ENCODE results near the gene RAB3A. TPM values are rescaled to one million over a fixed set of nuclear protein-coding genes. Genes with fewer than 3 reads are reported as not detected.

Gene RAB3A
- total RNA-seq, 1 experiment from 2014 or later = 6.1 TPM

DNA sequence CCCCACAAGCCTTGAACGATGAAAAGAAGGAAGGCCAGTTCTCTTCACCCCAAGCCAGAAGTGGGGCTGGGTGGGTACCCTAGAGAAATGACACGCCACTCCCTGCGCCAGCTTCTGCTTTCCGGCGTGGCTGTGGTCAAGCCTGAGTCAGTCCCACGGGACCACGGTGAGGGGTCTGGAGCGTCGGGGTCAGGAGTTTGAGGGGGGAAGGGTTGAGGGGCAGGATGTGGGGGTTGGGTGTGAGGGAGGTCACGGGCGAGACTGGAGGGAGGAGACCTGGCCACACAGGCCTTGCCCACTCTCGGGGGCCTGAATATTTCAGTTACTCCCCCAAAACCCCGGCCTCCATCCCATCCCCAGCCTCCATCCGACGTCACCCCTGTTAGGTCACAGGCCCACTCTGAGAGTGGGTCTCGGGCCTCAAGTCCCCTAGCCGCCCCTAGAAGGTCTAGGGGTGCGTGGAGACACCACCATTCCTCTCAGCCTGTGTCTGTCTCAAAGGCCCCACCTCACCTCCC, 30.7 kb downstream of the RAB3A start:
- peak; percentile 78 for DNase-seq
- H3K4me3 ChIP-seq (ENCODE audit: insufficient read depth, low read depth, low read length) = peak overlapping the region; percentile 8; the same call in 1 of the 2 replicates

DNA sequence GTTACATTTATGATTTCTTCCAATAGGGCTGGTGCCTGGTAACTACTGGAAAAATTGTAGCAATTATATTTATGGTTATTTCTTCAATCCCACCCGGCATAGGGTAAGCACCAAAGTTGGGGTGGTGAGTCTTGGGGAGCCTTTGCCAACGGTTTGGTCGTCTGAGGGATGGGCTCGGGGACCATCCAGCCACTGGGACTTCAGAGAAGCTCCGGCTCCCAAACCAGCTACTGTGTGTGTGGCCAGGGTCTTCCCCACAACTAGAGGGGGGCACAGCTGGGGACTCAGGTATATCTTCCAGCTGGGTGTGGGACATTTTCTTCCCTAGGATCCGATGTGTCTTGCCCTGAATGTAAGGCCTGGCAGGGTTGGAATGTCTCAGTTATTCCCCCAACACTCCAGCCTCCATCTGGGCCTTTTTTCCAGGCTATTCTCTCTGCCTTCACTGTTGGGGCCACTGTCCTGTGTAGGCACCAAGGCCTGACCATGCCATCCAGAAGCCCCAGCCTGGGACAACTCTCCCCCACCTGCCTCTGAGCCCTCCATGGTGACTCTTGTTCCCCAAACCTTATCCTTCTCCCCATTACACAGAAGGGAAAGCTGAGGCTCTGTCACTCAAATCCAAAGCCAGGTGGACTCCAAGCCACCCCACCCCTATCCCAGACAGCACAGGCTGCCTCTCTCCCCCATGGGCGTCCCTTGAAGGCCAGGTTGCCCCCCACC, 31.4 kb downstream of the RAB3A start:
- DNase-seq = peak; percentile 39
- Histone ChIP-seq H3K4me3 (ENCODE audit: insufficient read depth, low read depth, low read length) (no peak overlapping the region), H3K36me3 (replicated peaks; ENCODE audit: control insufficient read depth, insufficient read depth, low read length) (peaks cover 1% of the 10 kb centered on the region), H3K27me3 (ENCODE audit: control insufficient read depth, insufficient read depth, low read length) (peaks cover 16% of the 10 kb centered on the region)

More for the DNA sequence above, 30.7 kb downstream of the RAB3A start:
- peaks cover 1% of the 10 kb centered on the region for H3K36me3 ChIP-seq (replicated peaks; ENCODE audit: control insufficient read depth, insufficient read depth, low read length)
- peaks cover 16% of the 10 kb centered on the region for H3K27me3 ChIP-seq (ENCODE audit: control insufficient read depth, insufficient read depth, low read length)

DNA sequence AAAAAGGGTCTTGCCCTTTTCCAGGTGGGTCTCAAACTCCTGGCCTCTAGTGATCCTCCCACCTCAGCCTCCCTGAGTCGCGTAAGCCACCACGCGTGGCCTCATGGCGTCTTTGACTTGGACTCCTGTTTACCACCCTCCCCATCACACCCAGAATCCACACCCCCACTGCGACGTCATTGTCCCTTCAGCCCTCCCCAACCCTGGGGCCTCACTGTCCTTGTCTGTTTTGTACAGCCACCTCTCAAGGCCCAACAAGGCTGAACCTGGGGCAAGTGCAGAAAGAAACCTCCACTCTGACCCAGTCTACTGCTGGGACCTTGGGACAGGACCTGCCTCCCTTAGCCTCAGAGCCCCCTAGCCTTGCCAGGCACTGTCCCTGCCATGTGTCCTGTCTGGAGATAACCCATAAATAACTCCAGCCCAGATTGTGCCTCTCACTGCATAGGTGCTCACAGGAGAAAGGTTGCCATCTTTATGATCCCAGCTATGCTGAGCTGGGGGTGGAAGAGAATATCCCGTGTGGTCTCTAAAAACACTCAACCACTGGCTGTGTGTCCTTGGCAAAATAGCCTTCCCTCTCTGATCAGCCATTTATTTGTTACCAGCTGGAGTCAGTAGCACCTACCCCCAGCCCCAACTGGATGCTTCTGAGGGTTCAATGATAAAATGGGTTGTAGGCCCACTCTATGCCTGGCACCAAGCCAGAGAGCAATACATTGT, 32.1 kb downstream of the RAB3A start:
- DNase-seq = peak; percentile 24
- Histone ChIP-seq H3K27me3 (ENCODE audit: control insufficient read depth, insufficient read depth, low read length) (peaks cover 16% of the 10 kb centered on the region), H3K4me3 (ENCODE audit: insufficient read depth, low read depth, low read length) (no peak overlapping the region), H3K36me3 (replicated peaks; ENCODE audit: control insufficient read depth, insufficient read depth, low read length) (peaks cover 1% of the 10 kb centered on the region)

DNA sequence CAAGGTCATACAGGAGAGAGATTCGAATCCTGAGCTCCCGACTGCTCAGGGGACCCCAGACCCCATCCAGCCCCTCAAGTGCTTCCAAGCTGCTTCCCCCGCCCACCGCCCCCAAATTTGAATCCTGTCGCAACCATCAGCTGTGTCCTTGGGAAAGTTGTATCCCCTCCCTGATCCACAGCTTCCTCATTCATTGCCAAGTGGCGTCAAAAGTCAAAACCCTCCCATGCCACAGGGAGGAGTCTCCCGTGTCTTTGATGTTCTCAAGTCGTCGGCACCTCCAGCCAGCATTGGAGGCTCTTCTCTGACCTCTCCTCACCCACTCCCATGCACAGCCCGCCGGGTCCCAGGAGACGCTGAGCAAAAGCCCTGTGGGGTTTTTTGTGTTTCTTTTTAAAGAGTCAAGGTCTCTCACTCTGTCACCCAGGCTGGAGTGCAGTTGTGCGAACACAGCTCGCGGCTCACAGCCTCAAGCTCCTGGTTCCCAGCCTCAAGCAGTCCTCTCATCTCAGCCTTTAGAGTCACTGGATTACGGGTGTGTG, 33.1 kb downstream of the RAB3A start:
- Histone ChIP-seq H3K27me3 (ENCODE audit: control insufficient read depth, insufficient read depth, low read length) (peaks cover 16% of the 10 kb centered on the region), H3K36me3 (replicated peaks; ENCODE audit: control insufficient read depth, insufficient read depth, low read length) (peaks cover 6% of the 10 kb centered on the region), H3K4me3 (ENCODE audit: insufficient read depth, low read depth, low read length) (no peak overlapping the region)
- peak; percentile 49 for DNase-seq

DNA sequence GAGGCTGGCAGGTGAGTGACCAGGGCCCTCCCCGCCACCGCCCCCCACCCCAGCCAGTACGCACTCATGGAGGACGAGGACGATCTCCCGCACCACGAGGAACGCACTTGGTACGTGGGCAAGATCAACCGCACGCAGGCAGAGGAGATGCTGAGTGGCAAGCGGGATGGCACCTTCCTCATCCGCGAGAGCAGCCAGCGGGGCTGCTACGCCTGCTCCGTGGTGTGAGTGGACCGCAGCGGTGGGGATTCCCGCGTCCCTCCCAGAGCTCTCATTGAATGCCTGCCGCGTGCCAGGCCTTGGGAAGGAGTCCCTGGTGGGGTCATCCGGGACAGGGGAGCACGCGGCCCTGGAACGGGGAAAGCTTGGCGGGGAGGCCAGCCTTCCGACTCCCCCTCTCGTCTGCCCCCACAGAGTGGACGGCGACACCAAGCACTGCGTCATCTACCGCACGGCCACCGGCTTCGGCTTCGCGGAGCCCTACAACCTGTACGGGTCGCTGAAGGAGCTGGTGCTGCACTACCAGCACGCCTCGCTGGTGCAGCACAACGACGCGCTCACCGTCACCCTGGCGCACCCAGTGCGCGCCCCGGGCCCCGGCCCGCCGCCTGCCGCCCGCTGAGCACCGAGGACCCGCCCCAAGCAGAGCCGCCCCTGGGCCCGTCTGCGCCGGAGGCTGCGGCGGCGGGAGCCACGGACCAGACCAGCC, 35.0 kb downstream of the RAB3A start:
- H3K27me3 ChIP-seq (ENCODE audit: control insufficient read depth, insufficient read depth, low read length) = peaks cover 3% of the 10 kb centered on the region; the same call in 1 of the 2 replicates
- H3K4me3 ChIP-seq (ENCODE audit: insufficient read depth, low read depth, low read length) = no peak overlapping the region
- peaks cover 6% of the 10 kb centered on the region for H3K36me3 ChIP-seq (replicated peaks; ENCODE audit: control insufficient read depth, insufficient read depth, low read length)
- DNase-seq = peak; percentile 62

DNA sequence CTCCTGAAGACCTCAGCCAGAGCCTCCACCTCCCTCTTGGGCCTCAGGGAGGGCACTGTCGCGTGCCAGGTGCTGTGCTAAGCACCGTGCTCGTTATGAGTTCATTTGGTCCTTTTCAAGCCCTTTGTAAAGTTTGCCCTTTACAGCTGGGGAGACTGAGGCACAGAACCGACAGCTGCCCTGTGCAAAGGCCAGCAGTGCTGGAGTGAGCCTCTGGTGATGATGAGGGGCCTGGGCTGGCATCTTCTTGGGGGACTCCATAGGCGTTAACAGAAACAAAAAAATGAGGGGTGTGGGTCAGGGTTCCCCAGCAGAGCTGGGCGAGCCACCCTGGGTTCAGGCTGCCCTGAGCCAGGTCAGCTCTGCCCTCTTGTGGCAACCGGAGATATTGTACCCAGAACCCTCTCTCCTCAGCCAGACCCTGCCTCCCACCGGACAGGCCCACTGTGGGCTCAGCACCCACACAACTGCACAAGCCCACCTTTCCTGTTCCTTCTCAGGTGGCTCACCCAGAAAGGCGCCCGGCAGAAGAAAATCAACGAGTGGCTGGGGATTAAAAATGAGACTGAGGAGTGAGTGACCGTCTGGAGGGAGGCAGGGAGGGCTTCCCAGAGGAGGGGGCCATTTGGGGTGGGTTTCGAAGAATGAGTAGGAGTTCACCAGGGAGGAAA, 35.7 kb downstream of the RAB3A start:
- H3K27me3 ChIP-seq (ENCODE audit: control insufficient read depth, insufficient read depth, low read length) = no peaks in the 10 kb centered on the region
- DNase-seq = peak; percentile 97
- no peak overlapping the region for H3K4me3 ChIP-seq (ENCODE audit: insufficient read depth, low read depth, low read length)
- H3K36me3 ChIP-seq (replicated peaks; ENCODE audit: control insufficient read depth, insufficient read depth, low read length) = peaks cover 10% of the 10 kb centered on the region

DNA sequence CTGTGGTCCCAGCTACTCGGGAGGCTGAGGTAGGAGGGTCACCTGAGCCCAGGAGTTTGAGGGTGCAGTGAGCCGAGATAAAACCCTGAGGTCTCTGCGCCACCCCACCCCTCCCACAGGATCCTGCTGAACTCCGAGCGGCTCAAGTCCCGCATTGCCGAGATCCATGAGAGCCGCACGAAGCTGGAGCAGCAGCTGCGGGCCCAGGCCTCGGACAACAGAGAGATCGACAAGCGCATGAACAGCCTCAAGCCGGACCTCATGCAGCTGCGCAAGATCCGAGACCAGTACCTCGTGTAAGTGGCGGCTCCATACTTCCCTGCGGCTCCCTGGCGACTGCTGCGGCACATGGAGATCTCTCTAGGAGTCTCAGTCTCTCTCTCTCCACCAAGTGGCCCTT, 36.8 kb downstream of the RAB3A start:
- peak; percentile 39 for DNase-seq
- Histone ChIP-seq H3K36me3 (replicated peaks; ENCODE audit: control insufficient read depth, insufficient read depth, low read length) (peaks cover 16% of the 10 kb centered on the region), H3K27me3 (ENCODE audit: control insufficient read depth, insufficient read depth, low read length) (no peaks in the 10 kb centered on the region), H3K4me3 (ENCODE audit: insufficient read depth, low read depth, low read length) (no peak overlapping the region)

DNA sequence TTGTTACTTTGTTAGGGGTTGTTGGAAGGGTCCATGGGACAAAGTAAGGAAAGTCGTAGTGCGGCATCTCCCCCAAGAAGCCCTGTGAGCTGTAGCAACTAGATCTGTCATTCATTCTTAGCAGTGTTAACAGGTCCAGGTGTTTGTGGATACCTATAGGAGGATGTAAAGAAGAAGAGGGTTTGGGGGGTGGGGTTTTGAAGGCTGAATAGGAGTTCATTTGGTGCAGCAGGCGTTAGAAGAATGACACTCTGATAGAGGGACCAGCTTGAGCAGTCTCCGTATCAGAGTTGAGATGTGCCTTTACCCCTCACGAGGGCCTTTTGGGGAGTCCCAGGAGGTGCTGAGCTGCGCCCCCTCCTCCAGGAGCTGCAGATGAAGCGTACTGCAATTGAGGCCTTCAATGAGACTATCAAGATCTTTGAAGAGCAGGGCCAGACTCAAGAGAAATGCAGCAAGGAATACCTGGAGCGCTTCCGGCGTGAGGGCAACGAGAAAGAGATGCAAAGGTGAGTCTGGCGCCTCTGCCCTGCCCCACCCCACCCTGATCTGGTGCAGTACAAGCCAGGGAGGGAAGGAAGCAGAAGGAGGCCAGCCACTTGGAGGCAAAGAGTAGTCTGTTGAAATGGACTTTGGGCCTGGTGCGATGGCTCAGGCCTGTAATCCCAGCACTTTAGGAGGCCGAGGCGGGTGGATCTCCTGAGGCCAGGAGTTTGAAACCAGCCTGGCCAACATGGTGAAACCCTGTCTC, 37.9 kb downstream of the RAB3A start:
- H3K4me3 ChIP-seq (ENCODE audit: insufficient read depth, low read depth, low read length) = no peak overlapping the region
- peak; percentile 25 for DNase-seq
- no peaks in the 10 kb centered on the region for H3K27me3 ChIP-seq (ENCODE audit: control insufficient read depth, insufficient read depth, low read length)
- H3K36me3 ChIP-seq (replicated peaks; ENCODE audit: control insufficient read depth, insufficient read depth, low read length) = peaks cover 16% of the 10 kb centered on the region

DNA sequence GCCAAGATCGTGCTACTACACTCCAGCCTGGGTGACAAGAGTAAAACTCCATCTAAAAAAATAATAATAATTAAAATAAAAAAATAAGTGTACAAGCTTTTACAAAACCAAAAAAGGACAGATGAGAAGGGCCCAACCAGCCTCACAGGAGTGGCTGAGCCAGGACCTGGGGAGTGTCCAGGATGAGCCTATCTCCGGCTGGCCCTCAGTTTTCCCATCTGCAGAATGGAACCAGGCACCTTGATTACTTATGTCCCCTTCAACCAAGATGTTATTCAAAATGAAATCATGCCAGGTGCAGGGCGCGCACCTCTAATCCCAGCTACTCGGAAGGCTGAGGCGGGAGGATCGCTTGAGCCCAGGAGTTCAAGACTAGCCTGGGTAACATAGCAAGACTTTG, 39.8 kb downstream of the RAB3A start:
- H3K27me3 ChIP-seq (ENCODE audit: control insufficient read depth, insufficient read depth, low read length) = no peaks in the 10 kb centered on the region
- DNase-seq = peak; percentile 6
- H3K36me3 ChIP-seq (replicated peaks; ENCODE audit: control insufficient read depth, insufficient read depth, low read length) = peaks cover 16% of the 10 kb centered on the region
- no peak overlapping the region for H3K4me3 ChIP-seq (ENCODE audit: insufficient read depth, low read depth, low read length)

DNA sequence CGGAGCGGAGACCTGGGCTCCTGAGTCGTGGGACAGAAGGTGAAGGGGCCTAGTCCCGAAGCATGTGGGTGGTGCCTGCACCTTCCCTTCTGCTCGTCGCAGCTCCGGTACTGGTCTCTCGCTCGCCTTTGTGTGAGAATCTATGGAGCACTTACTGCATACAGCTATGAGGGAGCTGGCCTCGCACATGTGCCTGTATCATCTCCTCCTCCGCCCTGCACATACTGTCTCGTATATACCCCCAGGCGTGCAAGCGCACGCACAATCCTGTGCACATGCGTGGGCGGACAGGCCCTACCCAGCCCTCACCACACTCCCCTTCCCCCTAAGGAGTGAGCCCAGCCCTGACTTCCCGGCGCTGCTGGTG, 42.2 kb downstream of the RAB3A start:
- no peaks in the 10 kb centered on the region for H3K27me3 ChIP-seq (ENCODE audit: control insufficient read depth, insufficient read depth, low read length)
- peaks cover 14% of the 10 kb centered on the region for H3K36me3 ChIP-seq (replicated peaks; ENCODE audit: control insufficient read depth, insufficient read depth, low read length)
- DNase-seq = no peak
- no peak overlapping the region for H3K4me3 ChIP-seq (ENCODE audit: insufficient read depth, low read depth, low read length)

DNA sequence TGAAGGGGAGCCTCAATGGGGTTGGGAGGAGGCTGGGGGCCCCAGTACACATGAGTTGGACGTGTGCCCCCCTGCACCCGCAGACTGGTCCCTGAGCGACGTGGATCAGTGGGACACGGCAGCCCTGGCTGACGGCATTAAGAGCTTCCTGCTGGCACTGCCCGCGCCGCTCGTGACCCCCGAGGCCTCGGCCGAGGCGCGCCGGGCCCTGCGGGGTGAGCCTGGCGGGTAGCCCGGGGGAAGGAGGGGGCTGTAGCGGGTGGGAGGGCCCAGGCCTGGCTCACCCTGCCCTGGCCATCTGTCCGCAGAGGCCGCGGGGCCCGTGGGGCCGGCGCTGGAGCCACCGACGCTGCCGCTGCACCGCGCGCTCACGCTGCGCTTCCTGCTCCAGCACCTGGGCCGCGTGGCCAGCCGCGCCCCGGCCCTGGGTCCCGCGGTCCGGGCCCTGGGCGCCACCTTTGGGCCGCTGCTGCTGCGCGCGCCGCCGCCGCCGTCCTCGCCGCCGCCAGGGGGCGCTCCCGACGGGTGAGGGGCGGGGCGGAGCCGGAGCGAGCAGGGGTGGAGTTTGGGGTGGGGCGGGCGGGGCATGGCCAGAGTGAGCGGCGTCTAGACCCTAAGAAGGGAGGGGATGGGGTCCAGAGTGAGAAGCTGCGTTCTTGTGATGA, 42.7 kb downstream of the RAB3A start:
- Histone ChIP-seq H3K4me3 (ENCODE audit: insufficient read depth, low read depth, low read length) (peak overlapping the region; percentile 21), H3K36me3 (replicated peaks; ENCODE audit: control insufficient read depth, insufficient read depth, low read length) (peaks cover 16% of the 10 kb centered on the region), H3K27me3 (ENCODE audit: control insufficient read depth, insufficient read depth, low read length) (no peaks in the 10 kb centered on the region)
- peak; percentile 100 for DNase-seq

DNA sequence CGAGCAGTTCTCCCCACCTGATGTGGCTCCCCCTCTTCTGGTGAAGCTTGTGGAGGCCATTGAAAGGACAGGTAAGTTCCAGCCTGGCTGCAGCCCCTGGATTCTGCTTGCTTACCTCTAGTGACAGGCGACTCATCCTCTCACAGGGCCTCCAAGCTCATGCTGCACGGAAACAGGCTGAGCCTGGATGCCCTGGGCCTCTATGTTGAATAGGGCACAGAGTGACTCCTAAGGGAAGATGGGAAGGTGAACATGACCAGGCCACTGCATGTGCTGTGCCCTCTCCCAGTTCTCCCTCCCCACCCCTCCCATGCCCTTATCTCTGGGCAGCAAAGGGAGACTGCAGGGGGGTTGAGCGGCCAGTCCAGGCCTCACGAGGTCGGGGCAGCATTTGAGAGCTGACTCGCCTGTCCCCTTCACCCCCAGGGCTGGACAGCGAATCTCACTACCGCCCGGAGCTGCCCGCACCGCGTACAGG, 43.3 kb downstream of the RAB3A start:
- no peaks in the 10 kb centered on the region for H3K27me3 ChIP-seq (ENCODE audit: control insufficient read depth, insufficient read depth, low read length)
- DNase-seq = no peak
- H3K36me3 ChIP-seq (replicated peaks; ENCODE audit: control insufficient read depth, insufficient read depth, low read length) = peaks cover 13% of the 10 kb centered on the region
- no peak overlapping the region for H3K4me3 ChIP-seq (ENCODE audit: insufficient read depth, low read depth, low read length)

DNA sequence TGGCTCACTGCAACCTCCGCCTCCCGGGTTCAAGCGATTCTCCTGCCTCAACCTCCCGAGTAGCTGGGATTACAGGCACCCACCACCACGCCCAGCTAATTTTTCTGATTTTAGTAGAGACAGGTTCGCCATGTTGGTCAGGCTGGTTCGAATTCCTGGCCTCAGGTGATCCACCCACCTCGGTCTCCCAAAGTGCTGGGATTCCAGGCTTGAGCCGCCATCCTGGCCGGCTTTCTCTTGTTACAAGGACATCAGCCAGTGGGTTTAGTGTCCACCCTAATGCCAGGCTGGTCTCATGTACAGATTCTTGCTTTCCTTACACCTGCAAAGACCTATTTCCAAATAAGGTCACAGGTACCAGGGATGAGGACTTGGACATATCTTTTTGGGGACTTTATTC, 44.0 kb downstream of the RAB3A start:
- DNase-seq = no peak
- Histone ChIP-seq H3K36me3 (replicated peaks; ENCODE audit: control insufficient read depth, insufficient read depth, low read length) (peaks cover 13% of the 10 kb centered on the region), H3K4me3 (ENCODE audit: insufficient read depth, low read depth, low read length) (no peak overlapping the region), H3K27me3 (ENCODE audit: control insufficient read depth, insufficient read depth, low read length) (no peaks in the 10 kb centered on the region)
